Tibial nerve (tissue), 3 donors: ENCODE results near the gene TSC22D4.

Source experiments
- POLR2A ChIP-seq, 2 donors: fragments of 450-650 bp; IDR thresholded peaks; one replicate each; pipeline ENCODE4 v1.6.1; 2017; ENCODE audit warnings: antibody characterized with exemption in 2 of 2, mild to moderate bottlenecking in 2 of 2, moderate library complexity in 2 of 2
- TF ChIP-seq, protein P1 (sequence below), 5 experiments: fragments of 200-600 bp in 3 of 5; fragments of 450-650 bp in 2 of 5; sonication (generic) in 3 of 5; IDR thresholded peaks; one replicate each; pipeline ENCODE4 v1.5.1; 2016 to 2019; ENCODE audit warnings: antibody characterized with exemption in 5 of 5, mild to moderate bottlenecking in 3 of 5, moderate library complexity in 2 of 5

GRCh38 chr7:100455206-100455605 lies 23.8 kb downstream of the TSC22D4 start:
- TF ChIP-seq, protein P1, sequence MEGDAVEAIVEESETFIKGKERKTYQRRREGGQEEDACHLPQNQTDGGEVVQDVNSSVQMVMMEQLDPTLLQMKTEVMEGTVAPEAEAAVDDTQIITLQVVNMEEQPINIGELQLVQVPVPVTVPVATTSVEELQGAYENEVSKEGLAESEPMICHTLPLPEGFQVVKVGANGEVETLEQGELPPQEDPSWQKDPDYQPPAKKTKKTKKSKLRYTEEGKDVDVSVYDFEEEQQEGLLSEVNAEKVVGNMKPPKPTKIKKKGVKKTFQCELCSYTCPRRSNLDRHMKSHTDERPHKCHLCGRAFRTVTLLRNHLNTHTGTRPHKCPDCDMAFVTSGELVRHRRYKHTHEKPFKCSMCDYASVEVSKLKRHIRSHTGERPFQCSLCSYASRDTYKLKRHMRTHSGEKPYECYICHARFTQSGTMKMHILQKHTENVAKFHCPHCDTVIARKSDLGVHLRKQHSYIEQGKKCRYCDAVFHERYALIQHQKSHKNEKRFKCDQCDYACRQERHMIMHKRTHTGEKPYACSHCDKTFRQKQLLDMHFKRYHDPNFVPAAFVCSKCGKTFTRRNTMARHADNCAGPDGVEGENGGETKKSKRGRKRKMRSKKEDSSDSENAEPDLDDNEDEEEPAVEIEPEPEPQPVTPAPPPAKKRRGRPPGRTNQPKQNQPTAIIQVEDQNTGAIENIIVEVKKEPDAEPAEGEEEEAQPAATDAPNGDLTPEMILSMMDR (IDR thresholded peaks at IDR 0.05), result no peak
- no peak for TF ChIP-seq POLR2A (IDR thresholded peaks at IDR 0.05)
